ENCODE results near the gene ERCC6L2. TPM values are rescaled to one million over a fixed set of nuclear protein-coding genes. Genes with fewer than 3 reads are reported as not detected.

ERCC6L2 gene
- polyA plus RNA-seq, 3 donors from 2014 or later, result 18.0 to 40.5 (median 18.3) TPM

- DNase-seq, result no peak
- Mint-ChIP-seq H3K27ac (no peak overlapping the region), H3K27me3 (ENCODE audit: low read depth in 3 of 3) (no peaks in the 10 kb centered on the region), H3K4me3 (no peak overlapping the region), H3K4me1 (peaks cover 4 to 18% of the 10 kb centered on the region in 2 donors), H3K9me3 (peaks cover 0 to 4% (median 0%) of the 10 kb centered on the region in 6 donors), H3K36me3 (peaks cover 27 to 54% (median 51%) of the 10 kb centered on the region in 3 donors)
These were observed 77.0 kb downstream of the ERCC6L2 start for GRCh38 chr9:95952471-95952870.

GRCh38 chr9:95953986-95954385 is 78.5 kb downstream of the ERCC6L2 start:
- H3K9me3 Mint-ChIP-seq, result no peaks in the 10 kb centered on the region
- no peak overlapping the region for H3K4me3 Mint-ChIP-seq
- DNase-seq, result no peak
- H3K27ac Mint-ChIP-seq, result no peak overlapping the region
- H3K4me1 Mint-ChIP-seq, result peaks cover 2 to 18% of the 10 kb centered on the region in 2 donors
- H3K27me3 Mint-ChIP-seq (ENCODE audit: low read depth in 3 of 3), result no peaks in the 10 kb centered on the region
- H3K36me3 Mint-ChIP-seq, result peaks cover 15 to 43% (median 36%) of the 10 kb centered on the region in 3 donors

- Mint-ChIP-seq H3K27me3 (ENCODE audit: low read depth in 3 of 3) (no peaks in the 10 kb centered on the region), H3K4me1 (peaks cover 2 to 18% of the 10 kb centered on the region in 2 donors), H3K4me3 (no peak overlapping the region), H3K9me3 (no peaks in the 10 kb centered on the region), H3K27ac (no peak overlapping the region), H3K36me3 (peaks cover 10 to 40% (median 30%) of the 10 kb centered on the region in 3 donors)
- DNase-seq, result no peak
These were observed 79.4 kb downstream of the ERCC6L2 start for GRCh38 chr9:95954940-95955339.

- H3K4me3 Mint-ChIP-seq, result no peak overlapping the region
- H3K9me3 Mint-ChIP-seq, result no peaks in the 10 kb centered on the region
- H3K4me1 Mint-ChIP-seq, result peaks cover 5 to 6% of the 10 kb centered on the region in 2 donors
- DNase-seq, result no peak
- H3K27ac Mint-ChIP-seq, result no peak overlapping the region
- H3K36me3 Mint-ChIP-seq, result peaks cover 4 to 28% (median 15%) of the 10 kb centered on the region in 3 donors
- H3K27me3 Mint-ChIP-seq (ENCODE audit: low read depth in 3 of 3), result no peaks in the 10 kb centered on the region
These were observed 87.4 kb downstream of the ERCC6L2 start for GRCh38 chr9:95962936-95963335.

- Mint-ChIP-seq H3K9me3 (no peaks in the 10 kb centered on the region), H3K27me3 (ENCODE audit: low read depth in 3 of 3) (no peaks in the 10 kb centered on the region), H3K27ac (no peak overlapping the region), H3K4me3 (no peak overlapping the region), H3K36me3 (peaks cover 4 to 28% (median 15%) of the 10 kb centered on the region in 3 donors), H3K4me1 (peaks cover 5 to 6% of the 10 kb centered on the region in 2 donors)
- no peak for DNase-seq
These were observed 88.2 kb downstream of the ERCC6L2 start for GRCh38 chr9:95963659-95964058.

GRCh38 chr9:95966306-95966705 is 90.8 kb downstream of the ERCC6L2 start:
- Mint-ChIP-seq H3K9me3 (no peaks in the 10 kb centered on the region), H3K4me1 (peaks cover 5 to 6% of the 10 kb centered on the region in 2 donors), H3K27me3 (ENCODE audit: low read depth in 3 of 3) (no peaks in the 10 kb centered on the region), H3K4me3 (no peak overlapping the region), H3K36me3 (peaks cover 4 to 22% (median 17%) of the 10 kb centered on the region in 3 donors), H3K27ac (no peak overlapping the region)
- DNase-seq, result no peak

- DNase-seq, result no peak
- Mint-ChIP-seq H3K36me3 (peaks cover 19 to 38% (median 32%) of the 10 kb centered on the region in 3 donors), H3K4me3 (no peak overlapping the region), H3K27me3 (ENCODE audit: low read depth in 3 of 3) (peaks cover 0 to 2% (median 0%) of the 10 kb centered on the region in 3 donors), H3K27ac (no peak overlapping the region), H3K4me1 (no peaks in the 10 kb centered on the region), H3K9me3 (no peaks in the 10 kb centered on the region)
These were observed 94.8 kb downstream of the ERCC6L2 start for GRCh38 chr9:95970317-95970716.

GRCh38 chr9:95971815-95972214 is 96.3 kb downstream of the ERCC6L2 start:
- H3K4me1 Mint-ChIP-seq, result no peaks in the 10 kb centered on the region
- H3K9me3 Mint-ChIP-seq, result no peaks in the 10 kb centered on the region
- H3K4me3 Mint-ChIP-seq, result no peak overlapping the region
- H3K27ac Mint-ChIP-seq, result no peak overlapping the region
- H3K27me3 Mint-ChIP-seq (ENCODE audit: low read depth in 3 of 3), result peaks cover 0 to 2% (median 0%) of the 10 kb centered on the region in 3 donors
- peaks cover 19 to 47% (median 38%) of the 10 kb centered on the region in 3 donors for H3K36me3 Mint-ChIP-seq
- no peak for DNase-seq

- no peak for DNase-seq
- no peaks in the 10 kb centered on the region for H3K9me3 Mint-ChIP-seq
- H3K4me3 Mint-ChIP-seq, result no peak overlapping the region
- peaks cover 21 to 49% (median 35%) of the 10 kb centered on the region in 3 donors for H3K36me3 Mint-ChIP-seq
- H3K27me3 Mint-ChIP-seq (ENCODE audit: low read depth in 3 of 3), result peaks cover 0 to 2% (median 0%) of the 10 kb centered on the region in 3 donors
- H3K27ac Mint-ChIP-seq, result no peak overlapping the region
- H3K4me1 Mint-ChIP-seq, result no peaks in the 10 kb centered on the region
These were observed 98.9 kb downstream of the ERCC6L2 start for GRCh38 chr9:95974389-95974788.

- no peaks in the 10 kb centered on the region for H3K9me3 Mint-ChIP-seq
- H3K36me3 Mint-ChIP-seq, result peaks cover 20 to 48% (median 38%) of the 10 kb centered on the region in 3 donors
- DNase-seq, result no peak
- H3K4me1 Mint-ChIP-seq, result peaks cover 12 to 13% of the 10 kb centered on the region in 2 donors
- no peak overlapping the region for H3K27ac Mint-ChIP-seq
- H3K4me3 Mint-ChIP-seq, result no peak overlapping the region
- H3K27me3 Mint-ChIP-seq (ENCODE audit: low read depth in 3 of 3), result peaks cover 0 to 3% (median 1%) of the 10 kb centered on the region in 3 donors
These were observed 101.9 kb downstream of the ERCC6L2 start for GRCh38 chr9:95977371-95977770.

GRCh38 chr9:95978106-95978505 is 102.6 kb downstream of the ERCC6L2 start:
- H3K9me3 Mint-ChIP-seq, result no peaks in the 10 kb centered on the region
- H3K27me3 Mint-ChIP-seq (ENCODE audit: low read depth in 3 of 3), result peaks cover 0 to 1% (median 1%) of the 10 kb centered on the region in 3 donors
- H3K4me1 Mint-ChIP-seq, result peaks cover 13 to 14% of the 10 kb centered on the region in 2 donors
- no peak overlapping the region for H3K4me3 Mint-ChIP-seq
- DNase-seq, result no peak
- H3K27ac Mint-ChIP-seq, result no peak overlapping the region
- peaks cover 13 to 41% (median 31%) of the 10 kb centered on the region in 3 donors for H3K36me3 Mint-ChIP-seq

GRCh38 chr9:95979446-95979845 is 104.0 kb downstream of the ERCC6L2 start:
- Mint-ChIP-seq H3K9me3 (no peaks in the 10 kb centered on the region), H3K27me3 (ENCODE audit: low read depth in 3 of 3) (peaks cover 0 to 2% (median 1%) of the 10 kb centered on the region in 3 donors), H3K36me3 (peaks cover 6 to 37% (median 29%) of the 10 kb centered on the region in 3 donors), H3K27ac (no peak overlapping the region), H3K4me3 (no peak overlapping the region), H3K4me1 (peaks cover 13 to 14% of the 10 kb centered on the region in 2 donors)
- DNase-seq, result no peak

GRCh38 chr9:95980262-95981125 is 105.0 kb downstream of the ERCC6L2 start:
- H3K4me1 Mint-ChIP-seq, result peaks cover 13 to 14% of the 10 kb centered on the region in 2 donors
- H3K4me3 Mint-ChIP-seq, result no peak overlapping the region
- H3K36me3 Mint-ChIP-seq, result peaks cover 6 to 45% (median 36%) of the 10 kb centered on the region in 3 donors
- no peaks in the 10 kb centered on the region for H3K9me3 Mint-ChIP-seq
- H3K27ac Mint-ChIP-seq, result peak overlapping the region in 2 of 6 donors; percentile 50 to 51
- peaks cover 0 to 2% (median 1%) of the 10 kb centered on the region in 3 donors for H3K27me3 Mint-ChIP-seq (ENCODE audit: low read depth in 3 of 3)
- DNase-seq, result no peak

- peak; percentile 9 to 45 (median 17) for DNase-seq
- Mint-ChIP-seq H3K9me3 (no peaks in the 10 kb centered on the region), H3K27ac (peak overlapping the region in 5 of 6 donors; percentile 48 to 73 (median 53)), H3K4me1 (peaks cover 13 to 14% of the 10 kb centered on the region in 2 donors), H3K4me3 (peak overlapping the region in 3 of 5 donors; percentile 4 to 22 (median 19)), H3K36me3 (peaks cover 6 to 49% (median 40%) of the 10 kb centered on the region in 3 donors), H3K27me3 (ENCODE audit: low read depth in 3 of 3) (peaks cover 0 to 2% (median 1%) of the 10 kb centered on the region in 3 donors)
These were observed 106.4 kb downstream of the ERCC6L2 start for GRCh38 chr9:95981761-95982390.
